Fibroblast of skin of right quadriceps (primary cell): ENCODE measurements around the gene NACA2.
"Not testable (repeated sequence)": the region's sequence is repeated elsewhere in the genome, so short reads cannot be mapped to it uniquely, and the experiment has no call there.

Source experiments
- DNase-seq: peaks from one replicate; pipeline ENCODE4 v3.0.0-alpha.2; 2013

The NACA2 gene

GRCh38 chr17:61575352-61575975 is 15.6 kb downstream of the NACA2 start:
- DNase-seq, result no peak

GRCh38 chr17:61574542-61575351 is 16.3 kb downstream of the NACA2 start:
- DNase-seq, result peak; percentile 46

GRCh38 chr17:61572547-61572946 is 18.5 kb downstream of the NACA2 start:
- not testable (repeated sequence) for DNase-seq

GRCh38 chr17:61571624-61572023 is 19.4 kb downstream of the NACA2 start:
- DNase-seq, result no peak

GRCh38 chr17:61570118-61570517 is 20.9 kb downstream of the NACA2 start:
- DNase-seq, result no peak

GRCh38 chr17:61569525-61569924 is 21.5 kb downstream of the NACA2 start:
- not testable (repeated sequence) for DNase-seq

GRCh38 chr17:61568219-61569072 is 22.6 kb downstream of the NACA2 start:
- no peak for DNase-seq

- no peak for DNase-seq
These were observed 23.8 kb downstream of the NACA2 start for GRCh38 chr17:61567045-61567802.

- DNase-seq, result not testable (repeated sequence)
These were observed 24.6 kb downstream of the NACA2 start for GRCh38 chr17:61566448-61566847.

- DNase-seq, result not testable (repeated sequence)
These were observed 25.2 kb downstream of the NACA2 start for GRCh38 chr17:61565850-61566249.

- no peak for DNase-seq
These were observed 25.8 kb downstream of the NACA2 start for GRCh38 chr17:61565213-61565612.

- DNase-seq, result no peak
These were observed 28.7 kb downstream of the NACA2 start for GRCh38 chr17:61562287-61562686.

GRCh38 chr17:61561354-61561753 is 29.7 kb downstream of the NACA2 start:
- no peak for DNase-seq

GRCh38 chr17:61560071-61560470 is 30.9 kb downstream of the NACA2 start:
- no peak for DNase-seq

- DNase-seq, result peak; percentile 28
These were observed 34.5 kb downstream of the NACA2 start for GRCh38 chr17:61556224-61557188.

- DNase-seq, result no peak
These were observed 35.9 kb downstream of the NACA2 start for GRCh38 chr17:61555127-61555566.

- DNase-seq, result no peak
These were observed 36.8 kb downstream of the NACA2 start for GRCh38 chr17:61554209-61554608.

GRCh38 chr17:61552560-61552959 is 38.5 kb downstream of the NACA2 start:
- DNase-seq, result not testable (repeated sequence)

- peak; percentile 51 for DNase-seq
These were observed 39.7 kb downstream of the NACA2 start for GRCh38 chr17:61551255-61551742.

- DNase-seq, result no peak
These were observed 43.9 kb downstream of the NACA2 start for GRCh38 chr17:61547113-61547512.

GRCh38 chr17:61545335-61545938 is 45.6 kb downstream of the NACA2 start:
- DNase-seq, result no peak
